HepG2 (cell line): ENCODE data around the gene SNX21. TPM values are rescaled to one million over a fixed set of nuclear protein-coding genes. Genes with fewer than 3 reads are reported as not detected.

ENCODE experiments used
- AGO2 ChIP-seq: fragments of 200-400 bp; formaldehyde crosslinking; optimal IDR thresholded peaks from 2 replicates; pipeline ENCODE3; 2017; ENCODE audit warnings: mild to moderate bottlenecking, low read depth, low read length, moderate library complexity
- CENPX ChIP-seq: sonication (generic); formaldehyde crosslinking; IDR thresholded peaks from 2 replicates; pipeline ENCODE4 v1.9.0; 2021; ENCODE audit warnings: mild to moderate bottlenecking, missing genetic modification reagents, moderate library complexity
- DBP ChIP-seq: sonication (generic); formaldehyde crosslinking; IDR thresholded peaks from 2 replicates; pipeline ENCODE4 v1.4.0; 2020; ENCODE audit warnings: missing genetic modification reagents; ENCODE audit errors: not compliant biosample characterization
- EHMT2 ChIP-seq: fragments of 200-600 bp; sonication (generic); IDR thresholded peaks from 2 replicates; pipeline ENCODE4 v1.7.0; 2017; ENCODE audit warnings: antibody characterized with exemption, low read depth, low read length, borderline replicate concordance
- FOXP4 ChIP-seq: sonication (generic); formaldehyde crosslinking; IDR thresholded peaks from 2 replicates; pipeline ENCODE4 v1.4.0; 2020; ENCODE audit warnings: missing genetic modification reagents
- HINFP ChIP-seq: sonication (generic); formaldehyde crosslinking; IDR thresholded peaks from 2 replicates; pipeline ENCODE4 v1.4.0; 2020; ENCODE audit warnings: low read depth, mild to moderate bottlenecking, missing genetic modification reagents
- HNRNPL ChIP-seq: fragments of 200-400 bp; formaldehyde crosslinking; IDR thresholded peaks from 2 replicates; pipeline ENCODE4 v1.6.1; 2017; ENCODE audit warnings: mild to moderate bottlenecking, low read depth, low read length
- IKZF1 ChIP-seq: fragments of 450-650 bp; IDR thresholded peaks from 2 replicates; pipeline ENCODE4 v1.7.1; 2016
- JUN ChIP-seq: sonication (generic); formaldehyde crosslinking; IDR thresholded peaks from 2 replicates; pipeline ENCODE4 v1.4.0; 2020; ENCODE audit warnings: mild to moderate bottlenecking, missing genetic modification reagents
- MEIS2 ChIP-seq: sonication (generic); formaldehyde crosslinking; IDR thresholded peaks from 2 replicates; pipeline ENCODE4 v1.9.0; 2021; ENCODE audit warnings: mild to moderate bottlenecking, missing genetic modification reagents
- NR3C1 ChIP-seq: sonication (generic); formaldehyde crosslinking; IDR thresholded peaks from 2 replicates; pipeline ENCODE4 v1.4.0; 2020; ENCODE audit warnings: missing genetic modification reagents
- PAXIP1 ChIP-seq: sonication (generic); formaldehyde crosslinking; conservative IDR thresholded peaks from 2 replicates; pipeline ENCODE4 v1.4.0; 2020; ENCODE audit warnings: mild to moderate bottlenecking, missing genetic modification reagents, moderate library complexity
- RAD51 ChIP-seq: fragments of 450-650 bp; IDR thresholded peaks from 2 replicates; pipeline ENCODE4 v1.6.1; 2016; ENCODE audit warnings: borderline replicate concordance
- STAT5B ChIP-seq: sonication (generic); formaldehyde crosslinking; IDR thresholded peaks from 2 replicates; pipeline ENCODE4 v1.4.0; 2020; ENCODE audit warnings: missing genetic modification reagents
- ZC3H13 ChIP-seq: sonication (generic); formaldehyde crosslinking; IDR thresholded peaks from 2 replicates; pipeline ENCODE4 v1.8.1; 2023; ENCODE audit warnings: mild to moderate bottlenecking, missing genetic modification reagents, moderate library complexity
- ZHX1 ChIP-seq: sonication (generic); formaldehyde crosslinking; IDR thresholded peaks from 2 replicates; pipeline ENCODE4 v1.8.1; 2022; ENCODE audit warnings: low read depth, mild to moderate bottlenecking, missing genetic modification reagents
- ZNF564 ChIP-seq: sonication (generic); formaldehyde crosslinking; IDR thresholded peaks from 2 replicates; pipeline ENCODE4 v1.8.1; 2023; ENCODE audit warnings: mild to moderate bottlenecking, missing genetic modification reagents
- ZNF7 ChIP-seq: IDR thresholded peaks from 2 replicates; pipeline ENCODE4 v1.6.1; 2016; ENCODE audit warnings: missing biosample characterization, missing genetic modification reagents
- polyA plus RNA-seq, 8 experiments: library from polyadenylated mRNA; depleted of rRNA in 3 of 8; stranded (reverse) in 7 of 8; unstranded in 1 of 8; fragments of >200 nt; fragmentation: Illumina TruSeq in 4 of 8; extraction: Trizol in 4 of 8; gene quantifications; 2 replicates each; pipeline versions ENCODE4 v1.2.1 to v1.2.3, GENCODE V29; 2011 to 2016; ENCODE audit warnings: low read depth in 4 of 8, missing spikeins in 1 of 8, mixed read lengths in 1 of 8; ENCODE audit not compliant: insufficient read depth in 1 of 8
- total RNA-seq, 5 experiments: library from RNA; depleted of rRNA; stranded (reverse); fragments of >200 nt; fragmentation: Illumina TruSeq; extraction: Trizol; gene quantifications; 2 replicates each; pipeline ENCODE4 v1.2.3, GENCODE V29; 2016; ENCODE audit warnings: low read depth in 1 of 5

SNX21 gene
- total and polyA plus RNA-seq, 2 of the 13 experiments (the other 11 are each of a cell fraction or from before 2014, with no cell fraction given): 7.7 to 12.8 TPM

- TF ChIP-seq PAXIP1 (peak; percentile 32), CENPX (CRISPR knock-in tag) (no peak), NR3C1 (no peak), ZNF7 (CRISPR knock-in tag) (no peak), ZNF564 (CRISPR knock-in tag) (0 out of 2 replicates have a peak, but pooled peaks have one; percentile 4), RAD51 (no peak), MEIS2 (no peak; the same call in 1 of the 2 replicates), EHMT2 (0 out of 2 replicates have a peak, but pooled peaks have one; percentile 24), HINFP (CRISPR knock-in tag) (no peak), STAT5B (CRISPR knock-in tag) (no peak), DBP (CRISPR knock-in tag) (peak; percentile 84), AGO2 (no peak), HNRNPL (no peak), JUN (CRISPR knock-in tag) (peak; percentile 68), IKZF1 (no peak), FOXP4 (peak; percentile 38; the same call in 1 of the 2 replicates), ZC3H13 (CRISPR knock-in tag) (0 out of 2 replicates have a peak, but pooled peaks have one; percentile 32), ZHX1 (CRISPR knock-in tag) (peak; percentile 57; the same call in 1 of the 2 replicates)
Observed at GRCh38 chr20:45833030-45833882, at the start of gene SNX21 (continued).
